ENCODE results near the gene CDC6. TPM values are rescaled to one million over a fixed set of nuclear protein-coding genes. Genes with fewer than 3 reads are reported as not detected.

Gene CDC6
- polyA plus RNA-seq, 3 donors: 17.1 to 27.8 (median 25.1) TPM

- no peak for DNase-seq (ENCODE audit: extremely low read depth in 1 of 11, low read depth in 9 of 11, low spot score in 4 of 11)
Observed at GRCh38 chr17:40344421-40345160, 56.9 kb downstream of the CDC6 start.

GRCh38 chr17:40345161-40345993 lies 57.7 kb downstream of the CDC6 start:
- peak in 2 of 11 donors; percentile 66 to 68 for DNase-seq (ENCODE audit: extremely low read depth in 1 of 11, low read depth in 9 of 11, low spot score in 4 of 11)

GRCh38 chr17:40345994-40346764 lies 58.5 kb downstream of the CDC6 start:
- DNase-seq (ENCODE audit: extremely low read depth in 1 of 11, low read depth in 9 of 11, low spot score in 4 of 11): no peak

GRCh38 chr17:40346765-40347158 lies 59.1 kb downstream of the CDC6 start:
- DNase-seq (ENCODE audit: extremely low read depth in 1 of 11, low read depth in 9 of 11, low spot score in 4 of 11): no peak

GRCh38 chr17:40347319-40348135 lies 59.8 kb downstream of the CDC6 start:
- no peak for DNase-seq (ENCODE audit: extremely low read depth in 1 of 11, low read depth in 9 of 11, low spot score in 4 of 11)

GRCh38 chr17:40348136-40348504 lies 60.4 kb downstream of the CDC6 start:
- DNase-seq (ENCODE audit: extremely low read depth in 1 of 11, low read depth in 9 of 11, low spot score in 4 of 11): no peak

GRCh38 chr17:40348562-40349476 lies 61.1 kb downstream of the CDC6 start:
- DNase-seq (ENCODE audit: extremely low read depth in 1 of 11, low read depth in 9 of 11, low spot score in 4 of 11): no peak

GRCh38 chr17:40349477-40349894 lies 61.8 kb downstream of the CDC6 start:
- DNase-seq (ENCODE audit: extremely low read depth in 1 of 11, low read depth in 9 of 11, low spot score in 4 of 11): no peak

GRCh38 chr17:40349895-40350688 lies 62.4 kb downstream of the CDC6 start:
- DNase-seq (ENCODE audit: extremely low read depth in 1 of 11, low read depth in 9 of 11, low spot score in 4 of 11): peak in 6 of 11 donors; percentile 66 to 79 (median 77)

GRCh38 chr17:40350689-40351358 lies 63.1 kb downstream of the CDC6 start:
- no peak for DNase-seq (ENCODE audit: extremely low read depth in 1 of 11, low read depth in 9 of 11, low spot score in 4 of 11)

GRCh38 chr17:40351359-40352236 lies 63.9 kb downstream of the CDC6 start:
- no peak for DNase-seq (ENCODE audit: extremely low read depth in 1 of 11, low read depth in 9 of 11, low spot score in 4 of 11)

- DNase-seq (ENCODE audit: extremely low read depth in 1 of 11, low read depth in 9 of 11, low spot score in 4 of 11): no peak
Observed at GRCh38 chr17:40352237-40352778, 64.6 kb downstream of the CDC6 start.

- no peak for DNase-seq (ENCODE audit: extremely low read depth in 1 of 11, low read depth in 9 of 11, low spot score in 4 of 11)
Observed at GRCh38 chr17:40352779-40353394, 65.2 kb downstream of the CDC6 start.
